ENCODE data around the gene MAPK11. TPM values are rescaled to one million over a fixed set of nuclear protein-coding genes. Genes with fewer than 3 reads are reported as not detected.

The MAPK11 gene
- total and polyA plus RNA-seq, 9 of the 15 experiments (the other 6 are each of a cell fraction or from before 2014, with no cell fraction given), result 0.06 to 14.6 (median 5.3) TPM

DNA sequence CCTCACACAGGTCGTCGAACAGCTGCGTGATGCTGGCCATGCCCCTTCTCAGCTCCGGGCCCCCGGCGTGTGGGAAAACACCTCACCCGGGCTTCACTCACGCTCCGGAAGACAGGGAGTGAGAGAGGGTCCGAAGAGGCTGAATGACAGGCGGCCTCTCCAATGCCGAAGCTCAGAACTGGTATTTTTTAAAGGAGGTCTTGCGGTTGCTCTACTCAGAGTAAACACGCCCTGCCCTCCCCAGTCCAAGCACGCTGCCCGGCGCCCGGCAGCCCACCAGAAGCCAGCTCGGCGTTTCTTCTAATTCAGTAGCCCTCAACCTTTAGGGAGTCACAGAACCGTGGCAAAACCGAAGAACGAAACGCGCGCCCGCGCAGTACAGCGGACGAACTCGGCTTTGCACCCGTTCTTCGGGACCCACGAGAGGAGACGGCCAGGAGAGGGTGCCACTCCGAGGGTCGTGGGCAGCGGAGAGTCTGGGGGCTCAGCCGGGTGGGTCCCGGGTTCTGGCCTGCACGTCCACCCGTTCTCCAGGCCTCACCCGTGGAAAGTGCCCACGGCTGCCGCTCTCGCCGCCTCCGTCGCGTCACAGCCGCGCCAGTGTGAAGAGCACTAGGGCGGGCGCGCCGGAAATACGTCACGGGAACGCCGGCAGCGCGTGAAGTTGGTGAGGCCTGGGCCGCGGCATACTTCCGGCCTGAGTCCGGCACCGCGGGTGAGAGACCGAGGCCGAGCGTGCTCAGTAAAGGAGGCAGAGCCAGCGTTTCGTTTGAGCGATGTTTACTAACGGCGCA, 25.6 kb downstream of the MAPK11 start, which contains the start of gene TUBGCP6 (continued):
- TF ChIP-seq, protein P1, sequence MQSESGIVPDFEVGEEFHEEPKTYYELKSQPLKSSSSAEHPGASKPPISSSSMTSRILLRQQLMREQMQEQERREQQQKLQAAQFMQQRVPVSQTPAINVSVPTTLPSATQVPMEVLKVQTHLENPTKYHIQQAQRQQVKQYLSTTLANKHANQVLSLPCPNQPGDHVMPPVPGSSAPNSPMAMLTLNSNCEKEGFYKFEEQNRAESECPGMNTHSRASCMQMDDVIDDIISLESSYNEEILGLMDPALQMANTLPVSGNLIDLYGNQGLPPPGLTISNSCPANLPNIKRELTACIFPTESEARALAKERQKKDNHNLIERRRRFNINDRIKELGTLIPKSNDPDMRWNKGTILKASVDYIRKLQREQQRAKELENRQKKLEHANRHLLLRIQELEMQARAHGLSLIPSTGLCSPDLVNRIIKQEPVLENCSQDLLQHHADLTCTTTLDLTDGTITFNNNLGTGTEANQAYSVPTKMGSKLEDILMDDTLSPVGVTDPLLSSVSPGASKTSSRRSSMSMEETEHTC (IDR thresholded peaks at IDR 0.05), result 0 out of 2 replicates have a peak, but pooled peaks have one; percentile 3
- TF ChIP-seq NRF1 (conservative IDR thresholded peaks at IDR 0.05 in 1 of 2, IDR thresholded peaks at IDR 0.05 in 1 of 2) (peak; percentile 77 to 82), POLR3A (IDR thresholded peaks at IDR 0.05; ENCODE audit: borderline replicate concordance, extremely low read depth, insufficient read depth, insufficient read length) (no peak), RB1 (IDR thresholded peaks at IDR 0.05; ENCODE audit: low read depth) (0 out of 2 replicates have a peak, but pooled peaks have one; percentile 57), ZKSCAN1 (IDR thresholded peaks at IDR 0.05; ENCODE audit: low read depth, low read length) (no peak), FOXA3 (CRISPR knock-in tag; conservative IDR thresholded peaks at IDR 0.05 in 1 of 2, IDR thresholded peaks at IDR 0.05 in 1 of 2) (peak; percentile 34 to 52; a peak in 3 of 4 replicates), ZNF584 (CRISPR knock-in tag; IDR thresholded peaks at IDR 0.05; ENCODE audit: low read depth) (no peak), NELFE (IDR thresholded peaks at IDR 0.05; ENCODE audit: insufficient read depth, insufficient read length) (no peak), NFXL1 (CRISPR knock-in tag; IDR thresholded peaks at IDR 0.05) (no peak), NR2F6 (CRISPR knock-in tag; IDR thresholded peaks at IDR 0.05) (no peak), ARHGAP35 (IDR thresholded peaks at IDR 0.05; ENCODE audit: partially characterized antibody) (no peak), HDAC6 (IDR thresholded peaks at IDR 0.05; ENCODE audit: low read depth, low read length) (no peak), KAT7 (CRISPR knock-in tag; IDR thresholded peaks at IDR 0.05; ENCODE audit: borderline replicate concordance) (0 out of 2 replicates have a peak, but pooled peaks have one; percentile 28)
- TF ChIP-seq, protein P2, sequence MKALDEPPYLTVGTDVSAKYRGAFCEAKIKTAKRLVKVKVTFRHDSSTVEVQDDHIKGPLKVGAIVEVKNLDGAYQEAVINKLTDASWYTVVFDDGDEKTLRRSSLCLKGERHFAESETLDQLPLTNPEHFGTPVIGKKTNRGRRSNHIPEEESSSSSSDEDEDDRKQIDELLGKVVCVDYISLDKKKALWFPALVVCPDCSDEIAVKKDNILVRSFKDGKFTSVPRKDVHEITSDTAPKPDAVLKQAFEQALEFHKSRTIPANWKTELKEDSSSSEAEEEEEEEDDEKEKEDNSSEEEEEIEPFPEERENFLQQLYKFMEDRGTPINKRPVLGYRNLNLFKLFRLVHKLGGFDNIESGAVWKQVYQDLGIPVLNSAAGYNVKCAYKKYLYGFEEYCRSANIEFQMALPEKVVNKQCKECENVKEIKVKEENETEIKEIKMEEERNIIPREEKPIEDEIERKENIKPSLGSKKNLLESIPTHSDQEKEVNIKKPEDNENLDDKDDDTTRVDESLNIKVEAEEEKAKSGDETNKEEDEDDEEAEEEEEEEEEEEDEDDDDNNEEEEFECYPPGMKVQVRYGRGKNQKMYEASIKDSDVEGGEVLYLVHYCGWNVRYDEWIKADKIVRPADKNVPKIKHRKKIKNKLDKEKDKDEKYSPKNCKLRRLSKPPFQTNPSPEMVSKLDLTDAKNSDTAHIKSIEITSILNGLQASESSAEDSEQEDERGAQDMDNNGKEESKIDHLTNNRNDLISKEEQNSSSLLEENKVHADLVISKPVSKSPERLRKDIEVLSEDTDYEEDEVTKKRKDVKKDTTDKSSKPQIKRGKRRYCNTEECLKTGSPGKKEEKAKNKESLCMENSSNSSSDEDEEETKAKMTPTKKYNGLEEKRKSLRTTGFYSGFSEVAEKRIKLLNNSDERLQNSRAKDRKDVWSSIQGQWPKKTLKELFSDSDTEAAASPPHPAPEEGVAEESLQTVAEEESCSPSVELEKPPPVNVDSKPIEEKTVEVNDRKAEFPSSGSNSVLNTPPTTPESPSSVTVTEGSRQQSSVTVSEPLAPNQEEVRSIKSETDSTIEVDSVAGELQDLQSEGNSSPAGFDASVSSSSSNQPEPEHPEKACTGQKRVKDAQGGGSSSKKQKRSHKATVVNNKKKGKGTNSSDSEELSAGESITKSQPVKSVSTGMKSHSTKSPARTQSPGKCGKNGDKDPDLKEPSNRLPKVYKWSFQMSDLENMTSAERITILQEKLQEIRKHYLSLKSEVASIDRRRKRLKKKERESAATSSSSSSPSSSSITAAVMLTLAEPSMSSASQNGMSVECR (CRISPR knock-in tag; IDR thresholded peaks at IDR 0.05), result peak; percentile 79; the same call in 1 of the 2 replicates
- TF ChIP-seq, protein P3, sequence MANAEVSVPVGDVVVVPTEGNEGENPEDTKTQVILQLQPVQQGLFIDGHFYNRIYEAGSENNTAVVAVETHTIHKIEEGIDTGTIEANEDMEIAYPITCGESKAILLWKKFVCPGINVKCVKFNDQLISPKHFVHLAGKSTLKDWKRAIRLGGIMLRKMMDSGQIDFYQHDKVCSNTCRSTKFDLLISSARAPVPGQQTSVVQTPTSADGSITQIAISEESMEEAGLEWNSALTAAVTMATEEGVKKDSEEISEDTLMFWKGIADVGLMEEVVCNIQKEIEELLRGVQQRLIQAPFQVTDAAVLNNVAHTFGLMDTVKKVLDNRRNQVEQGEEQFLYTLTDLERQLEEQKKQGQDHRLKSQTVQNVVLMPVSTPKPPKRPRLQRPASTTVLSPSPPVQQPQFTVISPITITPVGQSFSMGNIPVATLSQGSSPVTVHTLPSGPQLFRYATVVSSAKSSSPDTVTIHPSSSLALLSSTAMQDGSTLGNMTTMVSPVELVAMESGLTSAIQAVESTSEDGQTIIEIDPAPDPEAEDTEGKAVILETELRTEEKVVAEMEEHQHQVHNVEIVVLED (CRISPR knock-in tag; IDR thresholded peaks at IDR 0.05), result peak; percentile 75

All from K562 (cell line).